NOMO-1 treated with dmso at 0.1 percent for 144 hours (cell line): ENCODE measurements around the gene C11orf68.
"Not testable (repeated sequence)": the region's sequence is repeated elsewhere in the genome, so short reads cannot be mapped to it uniquely, and the experiment has no call there.

Experiments used
- DNase-seq: peaks from one replicate; lab custom pipeline; 2025; ENCODE audit not compliant: unreplicated experiment; lab: John Stamatoyannopoulos, UW

Gene C11orf68

GRCh38 chr11:65918211-65919140 lies at the start of gene C11orf68:
TSS of gene C11orf68 (minus strand) at chr11:65919062. CDS start at chr11:65919031, 31 bp downstream.
- no peak for DNase-seq

DNA sequence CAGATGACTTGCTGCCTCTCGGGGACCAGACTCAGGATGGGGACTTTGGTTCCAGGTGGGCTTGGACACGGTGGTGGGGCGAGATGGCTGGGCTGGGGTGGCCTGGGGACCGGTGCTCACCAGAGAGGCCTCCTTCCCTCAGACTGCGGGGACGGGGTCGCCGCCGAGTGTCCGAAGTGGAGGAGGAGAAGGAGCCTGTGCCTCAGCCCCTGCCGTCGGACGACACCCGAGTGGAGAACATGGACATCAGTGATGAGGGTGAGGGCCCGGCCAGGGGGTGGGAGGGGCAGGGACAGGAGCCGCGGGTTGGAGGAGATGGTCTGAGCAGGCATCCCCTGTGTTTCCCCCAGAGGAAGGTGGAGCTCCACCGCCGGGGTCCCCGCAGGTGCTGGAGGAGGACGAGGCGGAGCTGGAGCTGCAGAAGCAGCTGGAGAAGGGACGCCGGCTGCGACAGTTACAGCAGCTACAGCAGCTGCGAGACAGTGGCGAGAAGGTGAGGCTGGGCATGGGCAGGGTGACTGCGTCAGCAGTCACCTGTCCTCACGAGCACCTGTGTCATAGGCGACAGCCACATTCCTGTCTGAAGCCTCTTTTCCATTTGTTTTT lies 48.6 kb upstream of the C11orf68 start:
- DNase-seq, result no peak

GRCh38 chr11:65965986-65966762 lies 47.3 kb upstream of the C11orf68 start:
- DNase-seq, result no peak

DNA sequence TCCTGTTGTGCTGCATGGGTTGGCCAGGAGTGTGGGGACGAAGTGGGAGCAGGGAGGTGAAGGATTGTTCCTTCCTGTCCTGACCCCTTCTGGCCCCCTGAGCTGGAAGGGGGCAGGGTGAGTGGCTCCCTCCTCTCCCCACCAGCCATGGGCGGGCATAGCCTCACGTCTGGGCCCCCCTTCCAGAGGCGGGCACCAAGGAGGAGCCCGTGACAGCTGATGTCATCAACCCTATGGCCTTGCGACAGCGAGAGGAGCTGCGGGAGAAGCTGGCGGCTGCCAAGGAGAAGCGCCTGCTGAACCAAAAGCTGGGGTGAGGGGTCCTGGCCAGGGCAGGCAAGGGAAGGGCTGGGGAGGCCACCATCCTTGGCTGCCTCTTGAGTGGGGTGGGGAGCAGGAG lies 46.0 kb upstream of the C11orf68 start:
- DNase-seq, result no peak

DNA sequence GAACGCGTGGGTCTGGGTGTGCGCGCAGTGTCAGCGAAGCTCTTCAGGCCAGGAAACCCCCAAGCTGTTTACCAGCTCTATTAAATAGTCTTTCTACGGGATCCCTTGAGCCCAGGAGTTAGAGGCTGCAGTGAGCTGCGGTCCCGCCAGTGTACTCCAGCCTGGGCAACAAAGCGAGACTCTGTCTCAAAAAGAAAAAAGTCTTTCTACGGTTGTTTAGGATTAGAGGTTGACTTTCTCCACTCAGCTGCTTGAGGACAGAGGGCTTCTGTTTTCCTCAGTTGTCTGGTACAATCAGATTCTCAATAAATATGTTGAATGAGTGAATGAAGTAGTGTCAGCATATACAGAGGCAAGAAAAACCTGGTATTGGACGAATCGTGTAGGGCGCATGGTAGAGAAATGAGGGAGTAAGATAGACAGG lies 43.3 kb upstream of the C11orf68 start:
- DNase-seq, result no peak

DNA sequence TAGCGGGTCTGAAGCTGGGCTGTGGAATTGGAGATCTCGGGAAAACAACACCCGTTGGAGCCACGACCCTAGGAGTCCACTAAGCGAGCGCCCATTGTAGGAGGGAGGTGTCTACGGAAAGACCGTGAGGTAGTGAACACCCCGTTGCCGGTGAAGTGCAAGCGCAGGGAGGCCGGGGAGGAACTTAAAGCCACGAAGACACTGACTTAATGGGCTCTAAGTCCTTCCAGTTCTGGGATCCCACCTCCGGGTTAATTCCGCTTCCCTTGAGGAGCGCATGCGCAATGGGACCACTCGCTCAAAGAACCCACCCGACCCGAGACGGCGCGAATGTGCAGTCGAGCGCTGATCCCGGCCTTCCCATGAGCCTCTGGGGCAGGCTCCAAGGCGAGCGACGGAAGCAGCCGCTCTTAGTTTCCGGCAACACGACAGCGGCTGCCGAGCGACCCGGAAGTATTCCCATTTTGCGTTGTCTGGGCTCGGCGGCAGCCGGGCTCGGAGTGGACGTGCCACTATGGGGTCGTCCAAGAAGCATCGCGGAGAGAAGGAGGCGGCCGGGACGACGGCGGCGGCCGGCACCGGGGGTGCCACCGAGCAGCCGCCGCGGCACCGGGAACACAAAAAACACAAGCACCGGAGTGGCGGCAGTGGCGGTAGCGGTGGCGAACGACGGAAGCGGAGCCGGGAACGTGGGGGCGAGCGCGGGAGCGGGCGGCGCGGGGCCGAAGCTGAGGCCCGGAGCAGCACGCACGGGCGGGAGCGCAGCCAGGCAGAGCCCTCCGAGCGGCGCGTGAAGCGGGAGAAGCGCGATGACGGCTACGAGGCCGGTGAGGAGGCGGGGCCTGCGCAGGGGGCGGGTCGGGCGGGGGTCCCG lies 42.6 kb upstream of the C11orf68 start, which contains the start of gene SART1:
Gene SART1 (plus strand): TSS at position 468 of the 874 bp plus-strand sequence. CDS start 47 bp downstream, at position 515.
- peak; percentile 98 for DNase-seq

DNA sequence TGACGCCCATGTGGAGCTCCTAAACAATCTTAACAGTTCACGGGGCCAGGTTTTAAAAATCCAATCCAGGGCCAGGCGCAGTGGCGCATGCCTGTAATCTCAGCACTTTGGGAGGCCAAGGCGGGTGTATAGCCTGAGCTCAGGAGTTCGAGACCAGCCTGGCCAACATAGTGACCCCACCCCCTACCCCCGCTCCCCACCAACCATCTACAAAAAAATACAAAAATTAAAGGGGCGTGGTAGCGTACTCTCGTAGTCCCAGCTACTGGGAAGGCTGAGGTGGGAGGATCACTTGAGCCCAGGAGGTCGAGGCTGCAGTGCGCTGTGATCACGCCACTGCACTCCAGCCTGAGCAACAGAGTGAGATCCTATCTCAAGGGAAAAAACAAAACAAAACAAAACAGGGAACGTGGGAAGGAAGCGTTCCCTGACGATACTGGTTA lies 42.0 kb upstream of the C11orf68 start:
- DNase-seq, result no peak

- no peak for DNase-seq
These were observed 40.0 kb upstream of the C11orf68 start for GRCh38 chr11:65958774-65959420.

GRCh38 chr11:65958291-65958690 lies 39.4 kb upstream of the C11orf68 start:
- DNase-seq, result no peak

GRCh38 chr11:65954771-65955170 lies 35.9 kb upstream of the C11orf68 start:
- DNase-seq, result no peak

DNA sequence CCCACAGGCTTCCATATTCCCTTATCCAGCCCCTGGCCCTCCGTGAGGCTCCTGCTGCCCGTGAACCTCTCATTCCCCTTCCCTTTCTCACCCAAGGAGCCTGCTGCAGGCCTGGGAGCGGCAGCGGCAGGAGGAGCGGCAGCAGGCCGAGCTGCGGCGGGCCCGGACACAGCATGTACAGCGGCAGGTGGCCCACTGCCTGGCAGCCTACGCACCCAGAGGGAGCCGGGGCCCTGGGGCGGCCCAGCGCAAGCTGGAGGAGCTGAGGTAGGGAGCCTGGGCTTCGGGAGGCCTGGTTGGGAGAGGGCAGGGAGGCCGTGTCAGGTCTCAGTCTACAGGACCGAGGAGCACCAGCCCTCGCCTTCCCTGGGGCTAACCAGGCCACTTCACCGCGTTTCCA lies 34.6 kb upstream of the C11orf68 start:
- DNase-seq, result no peak

GRCh38 chr11:65952052-65952521 lies 33.2 kb upstream of the C11orf68 start:
- DNase-seq, result no peak

DNA sequence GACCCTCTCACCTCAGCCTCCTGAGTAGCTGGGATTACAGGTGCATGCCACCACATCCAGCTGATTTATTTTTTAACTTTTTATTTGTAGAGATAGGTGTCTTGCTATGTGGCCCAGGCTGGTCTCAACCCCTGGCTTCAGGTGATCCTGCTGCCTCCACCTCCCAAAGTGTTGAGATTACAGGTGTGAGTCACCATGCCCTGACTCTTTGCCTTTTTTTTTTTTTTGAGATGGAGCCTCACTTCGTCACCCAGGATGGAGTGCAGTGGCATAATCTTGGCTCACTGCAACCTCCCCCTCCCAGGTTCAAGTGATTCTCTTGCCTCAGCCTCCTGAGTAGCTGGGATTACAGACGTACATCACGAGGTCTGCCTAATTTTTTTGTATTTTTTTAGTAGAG lies 32.8 kb upstream of the C11orf68 start:
- DNase-seq, result not testable (repeated sequence)

DNA sequence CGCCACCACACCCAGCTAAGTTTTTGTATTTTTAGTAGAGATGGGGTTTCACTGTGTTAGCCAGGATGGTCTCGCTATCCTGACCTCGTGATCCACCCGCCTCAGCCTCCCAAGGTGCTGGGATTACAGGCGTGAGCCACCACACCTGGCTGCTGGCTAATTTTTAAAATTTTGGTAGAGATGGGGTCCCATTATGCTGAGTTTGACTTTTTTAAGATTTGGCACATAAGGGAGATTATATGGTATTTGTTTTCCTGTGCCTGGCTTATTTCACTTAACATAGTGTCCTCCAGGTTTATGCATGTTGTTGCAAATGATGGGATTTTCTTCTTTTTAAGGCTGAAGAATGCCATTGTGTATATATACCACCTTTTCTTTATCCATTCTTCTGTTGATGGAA lies 31.8 kb upstream of the C11orf68 start:
- DNase-seq, result not testable (repeated sequence)

GRCh38 chr11:65947603-65948125 lies 28.8 kb upstream of the C11orf68 start:
- no peak for DNase-seq

- DNase-seq, result no peak
These were observed 28.3 kb upstream of the C11orf68 start for GRCh38 chr11:65947133-65947532.

DNA sequence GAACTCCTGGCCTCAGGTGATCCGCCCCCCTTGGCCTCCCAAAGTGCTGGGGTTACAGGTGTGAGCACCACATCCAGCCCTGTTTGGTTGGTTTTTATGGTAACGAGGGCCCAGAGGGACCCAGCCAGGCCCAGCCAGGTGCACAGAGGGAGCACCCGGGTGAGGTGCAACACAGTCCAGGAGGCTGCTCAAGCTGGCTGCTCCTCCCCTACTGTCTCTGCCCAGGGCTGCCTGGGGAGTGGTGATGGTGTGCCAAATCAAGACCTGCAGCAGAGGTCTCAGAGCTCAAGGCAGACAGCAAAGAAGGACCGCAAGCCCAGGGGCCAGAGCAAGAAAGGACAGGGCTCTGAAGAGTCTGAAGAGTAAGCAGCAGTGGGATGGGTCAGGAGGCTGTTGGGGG lies 27.8 kb upstream of the C11orf68 start:
- no peak for DNase-seq

DNA sequence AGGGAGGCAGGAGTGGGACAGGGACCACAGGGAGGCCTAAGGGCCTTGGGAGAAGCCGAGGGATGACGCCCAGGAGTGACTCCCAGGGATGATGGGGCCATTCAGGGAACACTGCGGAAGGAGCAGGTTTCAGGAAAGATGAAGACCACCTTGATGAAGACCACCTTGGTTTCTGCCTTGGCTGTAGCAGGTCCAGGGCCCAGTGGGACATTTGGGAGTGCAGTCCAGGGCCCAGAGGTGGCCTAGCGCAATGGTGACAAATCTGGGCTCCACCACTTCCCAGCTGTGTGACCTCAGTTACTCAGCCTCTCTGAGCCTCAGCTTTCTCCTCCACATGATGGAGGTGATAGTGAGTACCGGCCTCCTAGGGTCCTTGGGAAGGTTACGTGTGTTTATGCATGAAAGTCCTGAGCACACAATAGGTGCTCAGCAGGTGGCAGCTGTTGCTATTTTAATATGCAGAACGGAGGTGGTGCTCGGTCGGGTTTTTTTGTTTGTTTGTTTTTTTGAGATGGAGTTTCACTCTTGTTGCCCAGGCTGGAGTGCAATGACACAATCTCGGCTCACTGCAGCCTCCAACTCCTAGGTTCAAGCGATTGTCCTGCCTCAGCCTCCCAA lies 27.2 kb upstream of the C11orf68 start:
- no peak for DNase-seq

GRCh38 chr11:65945430-65945911 lies 26.6 kb upstream of the C11orf68 start, which contains the start of gene TSGA10IP:
TSS of gene TSGA10IP (plus strand) at chr11:65945480. CDS start at chr11:65945676, 196 bp downstream.
- no peak for DNase-seq
